Right hindlimb (tissue), 1 donor: Measurements from ENCODE around the gene GSS.
A peak's percentile ranks its signal among the peaks of the same experiment; 100 is the strongest.

Experiments used
- DNase-seq: peaks from one replicate; pipeline ENCODE4 v3.0.0-alpha.2; 2018

The GSS gene

GRCh38 chr20:34992751-34993417 lies 37.3 kb upstream of the GSS start:
- DNase-seq = no peak

- no peak for DNase-seq
Measured at GRCh38 chr20:34990661-34991214, 35.1 kb upstream of the GSS start.

GRCh38 chr20:34990231-34990630 lies 34.6 kb upstream of the GSS start:
- no peak for DNase-seq

GRCh38 chr20:34989670-34990069 lies 34.1 kb upstream of the GSS start:
- no peak for DNase-seq

GRCh38 chr20:34989118-34989517 lies 33.5 kb upstream of the GSS start:
- no peak for DNase-seq

GRCh38 chr20:34988191-34988540 lies 32.6 kb upstream of the GSS start:
- no peak for DNase-seq

GRCh38 chr20:34987288-34988190 lies 31.9 kb upstream of the GSS start:
- DNase-seq = no peak

- no peak for DNase-seq
Measured at GRCh38 chr20:34986311-34987287, 31.0 kb upstream of the GSS start.

GRCh38 chr20:34985461-34986310 lies 30.1 kb upstream of the GSS start:
- no peak for DNase-seq

GRCh38 chr20:34984756-34985261 lies 29.2 kb upstream of the GSS start:
- no peak for DNase-seq

GRCh38 chr20:34983995-34984735 lies 28.6 kb upstream of the GSS start:
- no peak for DNase-seq

GRCh38 chr20:34983089-34983820 lies 27.6 kb upstream of the GSS start:
- peak; percentile 12 for DNase-seq

GRCh38 chr20:34982270-34983088 lies 26.9 kb upstream of the GSS start:
- DNase-seq = peak; percentile 10

- DNase-seq = peak; percentile 66
Measured at GRCh38 chr20:34980543-34981233, 25.1 kb upstream of the GSS start.

GRCh38 chr20:34979366-34980153 lies 24.0 kb upstream of the GSS start:
- DNase-seq = peak; percentile 31

- no peak for DNase-seq
Measured at GRCh38 chr20:34978092-34978744, 22.6 kb upstream of the GSS start.
